Panc1 (cell line): ENCODE data around the gene SPA17.

Source experiments
- POLR2AphosphoS5 ChIP-seq: IDR thresholded peaks from 2 replicates; pipeline ENCODE4 v1.6.1; 2012; ENCODE audit warnings: mild to moderate bottlenecking, low read depth, low read length, moderate library complexity
- TF ChIP-seq, protein P1 (sequence below): fragments of 450-650 bp; IDR thresholded peaks from 2 replicates; pipeline ENCODE4 v1.5.1; 2017; ENCODE audit warnings: mild to moderate bottlenecking

DNA sequence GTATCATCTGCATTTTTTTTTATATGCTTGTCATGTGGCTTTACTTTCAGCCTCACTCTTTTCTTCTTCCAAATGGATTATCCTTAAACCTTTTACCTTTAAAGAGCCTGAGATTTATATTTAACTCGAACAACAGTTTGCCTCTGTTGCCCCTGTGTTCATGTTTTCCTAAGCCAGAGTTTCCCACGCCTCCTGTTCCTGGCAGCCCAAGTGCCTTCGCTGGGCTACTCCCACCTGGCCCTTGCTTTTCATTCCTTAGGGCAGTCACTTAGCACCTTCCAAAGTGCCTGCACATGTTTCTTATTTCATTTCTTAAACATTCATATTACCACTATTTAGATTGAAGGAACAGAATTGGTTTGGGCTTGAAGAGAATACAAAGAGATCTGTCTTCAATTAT lies 37.8 kb upstream of the SPA17 start:
- TF ChIP-seq POLR2AphosphoS5, result no peak
- TF ChIP-seq, protein P1, sequence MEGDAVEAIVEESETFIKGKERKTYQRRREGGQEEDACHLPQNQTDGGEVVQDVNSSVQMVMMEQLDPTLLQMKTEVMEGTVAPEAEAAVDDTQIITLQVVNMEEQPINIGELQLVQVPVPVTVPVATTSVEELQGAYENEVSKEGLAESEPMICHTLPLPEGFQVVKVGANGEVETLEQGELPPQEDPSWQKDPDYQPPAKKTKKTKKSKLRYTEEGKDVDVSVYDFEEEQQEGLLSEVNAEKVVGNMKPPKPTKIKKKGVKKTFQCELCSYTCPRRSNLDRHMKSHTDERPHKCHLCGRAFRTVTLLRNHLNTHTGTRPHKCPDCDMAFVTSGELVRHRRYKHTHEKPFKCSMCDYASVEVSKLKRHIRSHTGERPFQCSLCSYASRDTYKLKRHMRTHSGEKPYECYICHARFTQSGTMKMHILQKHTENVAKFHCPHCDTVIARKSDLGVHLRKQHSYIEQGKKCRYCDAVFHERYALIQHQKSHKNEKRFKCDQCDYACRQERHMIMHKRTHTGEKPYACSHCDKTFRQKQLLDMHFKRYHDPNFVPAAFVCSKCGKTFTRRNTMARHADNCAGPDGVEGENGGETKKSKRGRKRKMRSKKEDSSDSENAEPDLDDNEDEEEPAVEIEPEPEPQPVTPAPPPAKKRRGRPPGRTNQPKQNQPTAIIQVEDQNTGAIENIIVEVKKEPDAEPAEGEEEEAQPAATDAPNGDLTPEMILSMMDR, result no peak
